Mesenchymal stem cell (in vitro differentiated cells and primary cell): ENCODE measurements around the gene ADAM8. TPM values are rescaled to one million over a fixed set of nuclear protein-coding genes. Genes with fewer than 3 reads are reported as not detected.

Experiments
- DNase-seq: peaks from one replicate; pipeline ENCODE4 v3.0.0-alpha.2; 2013
- H2AFZ ChIP-seq: one replicate; pipeline ENCODE4 v1.6.1; 2013; ENCODE audit warnings: low read depth, mild to moderate bottlenecking, control low read depth, inconsistent platforms, low read length, moderate library complexity
- H2AK5ac ChIP-seq: 2 replicates; pipeline ENCODE4 v1.6.1; 2013; ENCODE audit warnings: low read length, moderate library complexity, mild to moderate bottlenecking, inconsistent platforms; ENCODE audit not compliant: severe bottlenecking
- H2BK120ac ChIP-seq: one replicate; pipeline ENCODE4 v1.6.1; 2013; ENCODE audit warnings: low read depth, mild to moderate bottlenecking, inconsistent platforms, low read length, moderate library complexity
- H2BK12ac ChIP-seq, 2 experiments: one replicate each; pipeline ENCODE4 v1.6.1; 2013; ENCODE audit warnings: inconsistent platforms in 2 of 2, low read length in 2 of 2, mild to moderate bottlenecking in 2 of 2, moderate library complexity in 2 of 2, control low read depth in 1 of 2
- H2BK15ac ChIP-seq: one replicate; pipeline ENCODE4 v1.6.1; 2013; ENCODE audit warnings: mild to moderate bottlenecking, low read depth, inconsistent platforms; ENCODE audit not compliant: poor library complexity, severe bottlenecking
- H2BK5ac ChIP-seq: 2 replicates; pipeline ENCODE4 v1.6.1; 2013; ENCODE audit warnings: low read depth, mild to moderate bottlenecking, low read length, control low read depth, inconsistent platforms; ENCODE audit not compliant: poor library complexity, severe bottlenecking
- H3K14ac ChIP-seq, 2 experiments: one replicate each; pipeline ENCODE4 v1.6.1; 2013; ENCODE audit warnings: inconsistent platforms in 2 of 2, low read length in 2 of 2, control low read depth in 1 of 2, mild to moderate bottlenecking in 1 of 2, moderate library complexity in 1 of 2
- H3K18ac ChIP-seq, 2 experiments: one replicate each; pipeline ENCODE4 v1.6.1; 2013; ENCODE audit warnings: inconsistent platforms in 2 of 2, low read length in 2 of 2, control low read depth in 1 of 2, low read depth in 1 of 2, mild to moderate bottlenecking in 1 of 2
- H3K23ac ChIP-seq, 2 experiments: one replicate each; pipeline ENCODE4 v1.6.1; 2013; ENCODE audit warnings: inconsistent platforms in 2 of 2, low read length in 2 of 2, mild to moderate bottlenecking in 2 of 2, moderate library complexity in 2 of 2, control low read depth in 1 of 2
- H3K27ac ChIP-seq: 2 replicates; pipeline ENCODE4 v1.5.1; 2013; ENCODE audit warnings: mild to moderate bottlenecking, moderate library complexity, low read length, control low read depth, inconsistent platforms; ENCODE audit not compliant: poor library complexity, severe bottlenecking
- H3K27me3 ChIP-seq, 2 experiments: 2 replicates each; pipeline versions ENCODE4 v1.6.1 to v1.7.0; 2013; ENCODE audit warnings: low read length in 2 of 2, mild to moderate bottlenecking in 2 of 2, moderate library complexity in 2 of 2, control low read depth in 1 of 2, inconsistent platforms in 1 of 2; ENCODE audit not compliant: control insufficient read depth in 1 of 2, insufficient read depth in 1 of 2
- H3K36me3 ChIP-seq, 2 experiments: 2 replicates each; pipeline versions ENCODE4 v1.6.1 to v1.7.0; 2013; ENCODE audit warnings: low read length in 2 of 2, control low read depth in 1 of 2, inconsistent platforms in 1 of 2, low read depth in 1 of 2, mild to moderate bottlenecking in 1 of 2; ENCODE audit not compliant: insufficient read depth in 2 of 2, control insufficient read depth in 1 of 2
- H3K4ac ChIP-seq, 2 experiments: one replicate each; pipeline ENCODE4 v1.6.1; 2013; ENCODE audit warnings: inconsistent platforms in 2 of 2, low read length in 2 of 2, mild to moderate bottlenecking in 2 of 2, moderate library complexity in 2 of 2, control low read depth in 1 of 2, low read depth in 1 of 2
- H3K4me1 ChIP-seq: 2 replicates; pipeline ENCODE4 v1.6.1; 2013; ENCODE audit warnings: low read depth, low read length, control low read depth; ENCODE audit not compliant: control insufficient read depth, insufficient read depth
- H3K4me2 ChIP-seq: 2 replicates; pipeline ENCODE4 v1.6.1; 2013; ENCODE audit warnings: low read length, mild to moderate bottlenecking, inconsistent platforms; ENCODE audit not compliant: poor library complexity, severe bottlenecking
- H3K4me3 ChIP-seq, 2 experiments: 2 replicates each; pipeline versions ENCODE4 v1.5.1 to v1.7.0; 2013; ENCODE audit warnings: low read length in 2 of 2, mild to moderate bottlenecking in 2 of 2, control low read depth in 1 of 2, low read depth in 1 of 2; ENCODE audit not compliant: insufficient read depth in 1 of 2
- H3K79me1 ChIP-seq: replicated peaks from 2 replicates; pipeline ENCODE4 v1.6.1; 2013; ENCODE audit warnings: mild to moderate bottlenecking, control low read depth, low read length, inconsistent platforms; ENCODE audit not compliant: poor library complexity, severe bottlenecking
- H3K9ac ChIP-seq: 2 replicates; pipeline ENCODE4 v1.7.0; 2013; ENCODE audit warnings: mild to moderate bottlenecking, low read length, moderate library complexity
- H3K9me3 ChIP-seq: 2 replicates; pipeline ENCODE4 v1.7.0; 2013; ENCODE audit warnings: mild to moderate bottlenecking, low read length; ENCODE audit not compliant: control insufficient read depth
- H4K8ac ChIP-seq: one replicate; pipeline ENCODE4 v1.6.1; 2013; ENCODE audit warnings: inconsistent platforms, mild to moderate bottlenecking, low read length, moderate library complexity
- H4K91ac ChIP-seq: one replicate; pipeline ENCODE4 v1.6.1; 2013; ENCODE audit warnings: mild to moderate bottlenecking, low read length, inconsistent platforms
- WGBS: methylation state at CpG from one replicate; pipeline ENCODE4 v1.1.7; 2013; ENCODE audit warnings: mixed read lengths; 5-methylcytosine and 5-hydroxymethylcytosine counted together
- polyA plus RNA-seq, 2 experiments: library from polyadenylated mRNA; stranded (reverse); fragments of 200-250 nt; gene quantifications; one replicate each; pipeline ENCODE4 v1.2.3, GENCODE V29; 2013

ADAM8 gene
- 0.50 TPM for polyA plus RNA-seq (2013, experiment 1 of 2)
- 0.41 TPM for polyA plus RNA-seq (2013, experiment 2 of 2)

GRCh38 chr10:133276435-133277201 lies at the start of gene ADAM8:
TSS of gene ADAM8 (minus strand) at chr10:133276868. CDS start at chr10:133276817, 51 bp downstream.
- Histone ChIP-seq H3K14ac (no peak within 1 kb of the TSS), H2BK120ac (no peak within 1 kb of the TSS), H3K9me3 (no peaks in the 10 kb centered on the region), H3K4ac (no peak within 1 kb of the TSS), H3K79me1 (peaks cover 4% of the 10 kb centered on the region), H2AK5ac (no peak within 1 kb of the TSS), H2BK12ac (no peak within 1 kb of the TSS), H3K4me2 (peak within 1 kb of the TSS; percentile 62), H2BK5ac (no peak within 1 kb of the TSS), H3K9ac (no peak within 1 kb of the TSS), H2BK15ac (peak within 1 kb of the TSS; percentile 26), H3K18ac (no peak within 1 kb of the TSS), H4K91ac (peak within 1 kb of the TSS; percentile 46), H3K27ac (no peak within 1 kb of the TSS), H4K8ac (peak within 1 kb of the TSS; percentile 33), H3K23ac (no peak within 1 kb of the TSS), H3K4me3 (peak within 1 kb of the TSS; percentile 15 to 18), H3K36me3 (peaks cover 30 to 54% of the 10 kb centered on the region in 2 experiments), H3K4me1 (peaks cover 53% of the 10 kb centered on the region), H3K27me3 (peaks cover 0 to 26% of the 10 kb centered on the region in 2 experiments), H2AFZ (no peak within 1 kb of the TSS)
- peak; percentile 8 for DNase-seq
- 17% methylated on average over 50 of the region's 63 CpGs for WGBS

GRCh38 chr10:133326223-133326551 lies 49.5 kb upstream of the ADAM8 start:
- no peak for DNase-seq

GRCh38 chr10:133325440-133326222 lies 49.0 kb upstream of the ADAM8 start:
- Histone ChIP-seq H2BK12ac (peak overlapping the region in 1 of 2 experiments; percentile 67), H2BK15ac (peak overlapping the region; percentile 90), H3K79me1 (no peaks in the 10 kb centered on the region), H3K18ac (peak overlapping the region; percentile 62 to 77), H3K27ac (no peak overlapping the region), H3K4me3 (peak overlapping the region; percentile 47 to 76), H3K14ac (peak overlapping the region; percentile 57 to 61), H3K36me3 (peaks cover 0 to 4% of the 10 kb centered on the region in 2 experiments), H3K27me3 (peaks cover 0 to 58% of the 10 kb centered on the region in 2 experiments), H4K8ac (peak overlapping the region; percentile 95), H3K4me1 (peaks cover 47% of the 10 kb centered on the region), H2AFZ (peak overlapping the region; percentile 76), H2BK5ac (peak overlapping the region; percentile 71), H3K4me2 (peak overlapping the region; percentile 79), H3K9ac (no peak overlapping the region), H3K9me3 (no peaks in the 10 kb centered on the region), H2AK5ac (peak overlapping the region; percentile 67), H3K23ac (peak overlapping the region in 1 of 2 experiments; percentile 28), H2BK120ac (peak overlapping the region; percentile 61), H3K4ac (peak overlapping the region; percentile 49 to 81), H4K91ac (peak overlapping the region; percentile 75)
- 3% methylated on average over 69 of the region's 91 CpGs for WGBS
- DNase-seq: peak; percentile 34

More at GRCh38 chr10:133326223-133326551, 49.5 kb upstream of the ADAM8 start:
- no peak overlapping the region for H3K23ac ChIP-seq
- peak overlapping the region; percentile 84 for H2AK5ac ChIP-seq
- peak overlapping the region; percentile 75 for H4K91ac ChIP-seq
- no peak overlapping the region for H3K9ac ChIP-seq
- H3K4ac ChIP-seq: peak overlapping the region in 1 of 2 experiments; percentile 81
- no peaks in the 10 kb centered on the region for H3K79me1 ChIP-seq
- peak overlapping the region; percentile 76 for H2AFZ ChIP-seq
- H2BK15ac ChIP-seq: peak overlapping the region; percentile 90
- peak overlapping the region; percentile 47 to 76 for H3K4me3 ChIP-seq
- H3K4me2 ChIP-seq: peak overlapping the region; percentile 79
- H3K27me3 ChIP-seq: peaks cover 0 to 60% of the 10 kb centered on the region in 2 experiments
- peak overlapping the region; percentile 71 for H2BK5ac ChIP-seq
- no peak overlapping the region for H3K27ac ChIP-seq
- H3K18ac ChIP-seq: peak overlapping the region in 1 of 2 experiments; percentile 77
- H3K4me1 ChIP-seq: peaks cover 47% of the 10 kb centered on the region
- WGBS: 15% methylated on average over 4 of the region's 9 CpGs
- peak overlapping the region in 1 of 2 experiments; percentile 55 for H2BK12ac ChIP-seq
- peak overlapping the region; percentile 95 for H4K8ac ChIP-seq
- no peaks in the 10 kb centered on the region for H3K9me3 ChIP-seq
- peak overlapping the region in 1 of 2 experiments; percentile 61 for H3K14ac ChIP-seq
- H3K36me3 ChIP-seq: peaks cover 0 to 4% of the 10 kb centered on the region in 2 experiments
- H2BK120ac ChIP-seq: peak overlapping the region; percentile 61
